ENCODE results near the gene RPS24. TPM values are rescaled to one million over a fixed set of nuclear protein-coding genes. Genes with fewer than 3 reads are reported as not detected.
A peak's percentile ranks its signal among the peaks of the same experiment; 100 is the strongest.

Gene RPS24
- total and polyA plus RNA-seq, 9 of the 15 experiments (the other 6 are each of a cell fraction or from before 2014, with no cell fraction given): 1,947 to 7,307 (median 5,944) TPM

- TF ChIP-seq ZNF740 (CRISPR knock-in tag; IDR thresholded peaks at IDR 0.05): 0 out of 2 replicates have a peak, but pooled peaks have one; percentile 32
- TF ChIP-seq ZNF740 (tag; IDR thresholded peaks at IDR 0.05): no peak
- TF ChIP-seq NFIC (IDR thresholded peaks at IDR 0.05): peak; percentile 81
- TF ChIP-seq TAF1 (IDR thresholded peaks at IDR 0.05; ENCODE audit: control insufficient read depth, extremely low read depth, insufficient read depth, low read length, severe bottlenecking): peak; percentile 98
- peak; percentile 91 for TF ChIP-seq GMEB1 (CRISPR knock-in tag; IDR thresholded peaks at IDR 0.05)
- TF ChIP-seq ZBTB12 (CRISPR knock-in tag; IDR thresholded peaks at IDR 0.05): no peak
- no peak for TF ChIP-seq HINFP (tag; conservative IDR thresholded peaks at IDR 0.05; ENCODE audit: low read depth)
- no peak; the same call in 1 of the 2 replicates for TF ChIP-seq FOSL1 (tag; conservative IDR thresholded peaks at IDR 0.05)
- peak in 1 of 2 experiments; percentile 80; a peak in 2 of 4 replicates for TF ChIP-seq FOXA3 (CRISPR knock-in tag; conservative IDR thresholded peaks at IDR 0.05 in 1 of 2, IDR thresholded peaks at IDR 0.05 in 1 of 2)
- no peak for TF ChIP-seq ZNF583 (CRISPR knock-in tag; IDR thresholded peaks at IDR 0.05)
- TF ChIP-seq ARID1B (IDR thresholded peaks at IDR 0.05): peak; percentile 44; the same call in 1 of the 2 replicates
- 0 out of 2 replicates have a peak, but pooled peaks have one; percentile 65 for TF ChIP-seq TOE1 (IDR thresholded peaks at IDR 0.05; ENCODE audit: borderline replicate concordance)
- 0 out of 2 replicates have a peak, but pooled peaks have one; percentile 46 for TF ChIP-seq TOE1 (CRISPR knock-in tag; IDR thresholded peaks at IDR 0.05; ENCODE audit: borderline replicate concordance, low read depth)
- TF ChIP-seq ARID4B (CRISPR knock-in tag; IDR thresholded peaks at IDR 0.05): peak; percentile 97
These were observed at the start of gene RPS24 (continued) for GRCh38 chr10:78033637-78034470.

Measured in K562 (cell line).